Measurements from ENCODE around the gene TBX3.

DNA sequence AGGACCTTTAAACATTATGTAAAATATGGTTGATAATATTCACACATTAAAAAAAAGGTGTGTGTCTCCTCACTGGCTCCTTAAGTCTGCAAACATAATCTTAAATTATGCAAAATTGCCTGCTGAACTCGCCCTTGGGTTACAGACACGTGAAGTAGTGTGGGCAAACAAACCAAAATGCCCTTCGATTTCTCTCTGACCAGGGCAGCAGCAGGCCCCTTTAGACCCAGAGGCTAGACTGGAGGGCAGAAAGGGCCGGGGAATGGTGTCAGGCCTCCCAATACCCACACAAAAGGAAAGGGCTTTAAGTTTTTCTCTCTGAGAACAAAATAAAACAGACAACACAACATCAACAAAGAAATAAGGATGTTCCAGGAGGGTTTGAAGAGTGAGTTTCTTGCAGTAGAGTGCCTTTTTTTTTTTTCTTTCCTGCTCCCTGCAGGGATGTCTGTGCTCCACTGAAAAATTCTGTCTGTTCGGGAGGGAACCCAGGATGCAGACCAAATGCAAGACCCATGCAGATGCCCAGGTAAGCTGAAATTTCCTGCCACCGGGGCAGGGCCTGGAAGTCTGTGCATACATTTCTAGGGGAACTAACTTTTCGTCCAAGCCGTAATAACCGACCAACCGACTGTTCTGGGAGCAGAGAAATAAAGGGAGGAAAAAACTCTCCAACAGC lies 1.7 kb downstream of the TBX3 start:
- TF ChIP-seq POLR2A (IDR thresholded peaks at IDR 0.05), result no peak
- TF ChIP-seq, protein P1, sequence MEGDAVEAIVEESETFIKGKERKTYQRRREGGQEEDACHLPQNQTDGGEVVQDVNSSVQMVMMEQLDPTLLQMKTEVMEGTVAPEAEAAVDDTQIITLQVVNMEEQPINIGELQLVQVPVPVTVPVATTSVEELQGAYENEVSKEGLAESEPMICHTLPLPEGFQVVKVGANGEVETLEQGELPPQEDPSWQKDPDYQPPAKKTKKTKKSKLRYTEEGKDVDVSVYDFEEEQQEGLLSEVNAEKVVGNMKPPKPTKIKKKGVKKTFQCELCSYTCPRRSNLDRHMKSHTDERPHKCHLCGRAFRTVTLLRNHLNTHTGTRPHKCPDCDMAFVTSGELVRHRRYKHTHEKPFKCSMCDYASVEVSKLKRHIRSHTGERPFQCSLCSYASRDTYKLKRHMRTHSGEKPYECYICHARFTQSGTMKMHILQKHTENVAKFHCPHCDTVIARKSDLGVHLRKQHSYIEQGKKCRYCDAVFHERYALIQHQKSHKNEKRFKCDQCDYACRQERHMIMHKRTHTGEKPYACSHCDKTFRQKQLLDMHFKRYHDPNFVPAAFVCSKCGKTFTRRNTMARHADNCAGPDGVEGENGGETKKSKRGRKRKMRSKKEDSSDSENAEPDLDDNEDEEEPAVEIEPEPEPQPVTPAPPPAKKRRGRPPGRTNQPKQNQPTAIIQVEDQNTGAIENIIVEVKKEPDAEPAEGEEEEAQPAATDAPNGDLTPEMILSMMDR (IDR thresholded peaks at IDR 0.05), result no peak
